DMS53 treated with DMSO at 0.1 percent for 48 hours (cell line): ENCODE results near the gene MRE11.

Experiments
- DNase-seq: peaks from one replicate; lab custom pipeline; 2025; ENCODE audit not compliant: unreplicated experiment; lab: John Stamatoyannopoulos, UW

MRE11 gene

DNA sequence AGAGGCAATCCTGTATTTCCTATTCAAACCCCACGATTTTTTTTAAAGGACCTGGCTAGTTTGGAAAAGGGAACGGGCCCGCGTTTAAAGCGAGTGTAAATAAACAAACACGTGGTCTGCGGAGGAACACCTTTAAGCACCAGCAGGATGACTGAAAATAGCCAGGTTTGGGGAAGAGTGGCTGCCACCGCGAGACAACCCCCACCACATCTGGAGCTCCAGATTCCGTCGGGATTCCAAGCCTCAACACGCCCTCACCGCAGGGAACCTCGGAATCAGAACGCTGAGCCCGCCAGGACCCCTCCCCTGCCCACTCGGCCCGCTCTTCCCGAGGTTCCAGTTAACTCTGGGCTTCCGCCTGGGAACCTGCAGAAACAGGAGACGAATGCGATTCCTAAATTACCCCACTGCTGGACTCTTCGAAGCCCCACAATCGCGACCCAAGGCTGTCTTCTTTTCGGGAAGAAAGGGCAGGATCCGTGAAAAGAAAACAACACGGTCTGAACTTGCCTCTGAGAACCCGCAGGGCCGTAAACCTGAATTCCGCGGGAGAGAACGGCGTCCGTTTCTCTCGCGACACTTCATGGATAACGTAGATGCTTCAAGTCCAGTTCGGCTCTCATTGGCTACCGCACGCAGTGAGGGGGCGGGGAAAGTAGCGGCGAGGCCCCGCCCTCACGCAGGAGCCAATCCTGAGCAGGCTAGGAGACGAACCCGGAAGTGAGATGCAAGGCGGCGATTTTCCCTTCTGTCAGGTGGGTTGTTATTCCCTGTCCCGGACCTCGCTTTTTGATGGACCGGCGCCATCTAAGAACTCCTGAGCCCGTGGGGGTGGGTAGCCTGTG is at the start of gene MRE11, which contains the start of gene ANKRD49:
TSS of gene MRE11 (minus strand) at position 564 of the 845 bp plus-strand sequence. CDS start 1,043 bp downstream, outside the sequence.
TSS of gene ANKRD49 (plus strand) at position 704 of the 845 bp plus-strand sequence. CDS start 2,710 bp downstream, outside the sequence.
- peak; percentile 98 for DNase-seq

DNA sequence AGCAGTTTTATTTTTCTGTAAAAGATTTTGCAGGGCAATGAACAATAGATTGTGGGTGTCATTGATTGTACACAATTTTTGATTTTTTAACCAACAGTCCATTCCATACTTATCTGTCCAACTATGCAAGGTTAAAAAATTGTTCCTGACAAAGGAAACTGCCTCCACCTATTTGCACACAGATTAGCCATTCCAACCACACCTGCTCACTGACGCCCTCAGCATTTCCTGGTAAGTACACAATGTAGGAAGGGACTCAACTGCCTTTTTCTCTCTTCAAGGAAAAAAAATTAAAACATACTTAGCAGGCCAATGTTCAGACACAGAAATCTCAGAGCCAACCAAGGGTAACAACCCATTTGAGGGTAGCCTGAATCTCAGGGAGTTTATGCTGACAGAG is 45.8 kb upstream of the MRE11 start:
- DNase-seq, result peak; percentile 86

GRCh38 chr11:94537031-94537600 is 43.5 kb upstream of the MRE11 start:
- DNase-seq, result peak; percentile 39

GRCh38 chr11:94536386-94536785 is 42.7 kb upstream of the MRE11 start:
- DNase-seq, result no peak

DNA sequence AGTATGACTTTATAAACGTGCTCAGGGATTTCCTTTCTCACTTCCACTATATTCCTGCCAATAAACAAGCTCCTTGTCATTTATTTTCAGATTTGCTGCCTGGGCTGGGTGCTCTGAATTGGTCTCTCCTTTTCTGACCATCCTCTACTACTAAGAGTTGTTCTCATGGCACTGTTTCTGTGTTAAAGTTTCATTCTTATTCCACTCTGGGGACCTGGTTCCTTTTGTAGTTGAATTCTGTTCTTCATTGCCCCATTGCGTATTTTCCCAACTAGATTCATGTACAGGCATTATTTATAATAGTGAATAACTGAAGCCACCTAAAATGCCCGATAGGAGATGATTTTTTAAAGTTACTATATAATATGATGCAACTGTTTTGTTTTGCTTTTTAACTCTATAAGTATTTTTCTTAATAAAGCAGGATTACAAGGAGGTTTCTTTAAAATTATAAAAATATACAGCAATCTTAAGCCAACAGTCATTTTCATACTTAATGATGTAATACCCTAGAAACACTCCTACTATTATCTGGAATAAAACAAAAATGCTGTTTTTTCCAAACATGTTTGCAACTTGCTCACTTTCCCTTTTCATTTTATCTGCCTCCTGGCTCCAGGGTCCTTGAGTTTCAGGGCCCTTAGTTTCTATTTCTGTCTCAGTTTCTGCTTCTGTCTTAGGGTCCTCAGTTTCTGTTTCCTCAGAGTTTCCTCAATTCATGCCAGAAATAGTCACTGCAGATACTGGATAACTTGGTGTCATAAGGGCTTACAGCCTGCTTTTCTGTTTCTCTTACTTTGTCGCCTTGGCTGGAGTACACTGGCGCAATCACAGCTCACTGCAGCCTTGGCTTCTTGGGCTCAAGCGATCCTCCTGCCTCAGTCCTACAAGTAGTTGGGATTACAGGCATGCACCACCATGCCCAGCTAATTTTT is 40.3 kb upstream of the MRE11 start:
- DNase-seq, result no peak

- DNase-seq, result no peak
Observed at GRCh38 chr11:94533206-94533605, 39.6 kb upstream of the MRE11 start.

DNA sequence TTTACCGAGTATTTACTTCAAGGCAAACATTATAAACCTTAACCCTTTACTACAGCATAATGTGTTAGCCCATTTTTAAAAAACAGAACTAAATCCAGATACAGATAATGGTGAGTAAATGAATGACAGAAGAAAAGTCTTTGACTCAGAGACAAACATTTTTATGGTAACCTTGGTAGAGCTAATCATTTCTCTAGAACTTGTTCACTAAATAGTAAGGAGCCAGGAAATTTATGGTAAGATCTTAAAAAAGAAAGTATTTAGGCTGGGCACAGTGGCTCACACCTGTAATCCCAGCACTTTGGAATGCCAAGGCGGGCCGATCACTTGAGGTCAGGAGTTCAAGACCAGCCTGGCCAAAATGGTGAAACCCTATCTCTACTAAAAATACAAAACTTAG is 38.6 kb upstream of the MRE11 start:
- DNase-seq, result no peak

DNA sequence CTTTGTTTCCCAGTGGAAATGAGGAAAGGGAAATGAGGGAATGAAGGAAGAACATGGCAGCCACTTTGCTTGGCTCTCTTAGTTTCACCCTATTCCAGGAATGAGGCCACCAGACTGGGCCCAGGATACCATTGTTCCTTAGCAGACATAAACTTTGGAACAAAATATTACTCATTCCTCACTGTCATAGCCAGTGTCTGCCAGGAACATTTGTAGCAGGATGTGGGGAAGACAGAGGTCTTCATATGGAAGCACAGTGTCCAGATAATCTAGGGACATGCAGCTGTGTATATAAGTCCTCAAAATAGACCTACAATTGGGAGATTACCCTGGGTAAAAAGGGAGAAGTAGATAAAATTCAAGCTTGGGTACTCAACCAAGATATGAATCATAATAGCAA is 34.9 kb upstream of the MRE11 start:
- no peak for DNase-seq

- no peak for DNase-seq
Observed at GRCh38 chr11:94526645-94527438, 33.2 kb upstream of the MRE11 start.

DNA sequence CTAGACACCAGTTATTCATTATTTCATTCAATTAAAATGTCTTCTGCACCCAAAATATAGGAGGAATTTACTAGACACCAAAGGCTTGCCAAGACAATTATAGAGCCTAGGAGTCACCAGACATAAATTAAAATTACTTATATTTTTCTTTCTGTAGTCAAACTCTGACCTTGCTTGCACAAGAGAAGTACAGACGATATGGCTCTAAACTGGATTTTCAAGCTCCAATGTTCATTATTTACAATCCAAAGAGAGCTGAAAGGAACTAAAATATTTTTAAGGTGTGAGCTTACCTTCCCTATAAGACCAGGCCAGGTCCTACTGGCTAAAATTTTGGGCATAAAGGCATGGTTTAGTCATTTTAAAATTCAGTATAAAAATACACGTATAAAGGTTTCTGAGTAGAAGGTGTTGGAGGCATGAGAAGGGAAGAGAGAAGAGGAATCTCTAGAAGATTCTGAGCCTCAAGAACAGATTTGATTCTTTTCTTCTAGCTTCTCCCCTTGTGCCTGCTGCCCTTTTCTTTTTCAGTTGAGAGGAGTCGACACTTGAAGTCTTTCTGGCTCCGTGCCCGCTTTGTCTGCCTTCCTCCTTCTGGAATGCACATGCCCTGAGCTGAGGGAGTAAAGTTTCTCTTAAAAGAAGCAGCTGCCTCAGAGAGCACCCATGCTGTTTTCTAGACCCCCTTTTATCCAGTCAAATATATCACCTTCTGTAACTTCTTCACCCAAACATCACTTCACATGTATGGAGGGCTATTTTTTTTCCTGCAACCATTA is 32.1 kb upstream of the MRE11 start:
- DNase-seq, result no peak

DNA sequence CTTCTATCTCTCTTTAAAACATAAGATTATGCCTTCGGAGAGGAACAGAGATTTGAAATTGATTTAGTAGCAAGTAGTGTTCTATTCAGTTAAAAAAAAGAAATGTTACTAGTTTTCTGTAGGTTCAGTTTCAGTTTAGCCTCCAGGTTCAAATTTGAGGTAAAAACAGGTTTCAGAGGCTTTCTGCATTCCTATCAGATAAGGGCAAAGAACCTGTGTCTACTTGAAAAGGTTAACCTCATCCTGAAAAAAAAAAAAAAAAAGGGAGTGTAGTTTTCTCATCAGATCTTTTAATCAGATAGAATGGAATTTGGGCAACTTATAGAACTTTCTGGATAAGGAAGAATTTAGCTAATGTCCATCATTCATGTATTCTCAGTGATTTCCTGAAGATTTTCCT is 30.7 kb upstream of the MRE11 start:
- no peak for DNase-seq

DNA sequence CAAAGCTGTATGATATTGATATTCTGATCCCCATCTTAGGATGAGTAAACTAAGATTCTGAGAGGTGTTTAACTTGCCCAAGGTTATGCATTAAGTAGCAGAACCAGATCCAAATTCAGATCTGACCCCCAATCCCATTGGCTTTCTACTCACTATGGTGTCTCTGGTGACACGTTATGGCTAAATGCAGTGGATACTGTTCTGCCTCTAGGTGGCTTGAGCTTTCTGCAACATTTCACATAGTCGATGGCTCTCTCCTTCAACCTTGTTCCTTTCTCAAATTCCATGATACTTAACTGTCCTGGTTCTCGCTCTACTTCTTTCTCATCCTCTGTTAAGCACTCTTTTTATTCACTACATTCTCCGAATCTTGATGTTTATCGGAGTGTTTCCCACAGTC is 28.0 kb upstream of the MRE11 start:
- peak; percentile 11 for DNase-seq

DNA sequence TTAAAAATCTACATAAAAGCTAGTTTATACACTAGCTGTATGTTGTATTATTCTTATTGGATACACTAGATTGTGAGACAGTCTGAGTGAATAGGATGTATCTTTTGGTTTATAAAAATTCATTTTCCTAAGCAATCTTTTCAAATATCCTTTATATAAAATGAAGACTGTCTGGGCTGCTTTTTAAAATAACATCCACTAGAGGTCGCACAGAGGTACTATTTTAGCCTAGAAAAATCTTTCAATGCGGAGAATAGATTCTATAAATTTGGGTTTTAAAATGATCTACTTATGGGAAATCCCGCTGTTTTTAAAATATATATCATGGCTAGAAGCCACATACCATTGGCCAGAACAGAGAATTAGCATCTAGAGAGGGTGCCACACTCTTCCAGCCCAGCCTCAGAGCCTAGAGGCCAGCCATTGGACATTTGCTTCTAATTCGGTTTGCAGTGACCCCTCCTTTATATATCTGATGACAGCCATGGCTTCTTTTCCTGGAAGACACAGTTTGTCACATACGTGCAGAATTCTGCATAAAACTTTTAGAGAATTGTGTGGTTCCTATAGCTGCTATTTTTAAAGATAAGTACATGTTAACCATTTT is 25.9 kb upstream of the MRE11 start:
- peak; percentile 45 for DNase-seq

DNA sequence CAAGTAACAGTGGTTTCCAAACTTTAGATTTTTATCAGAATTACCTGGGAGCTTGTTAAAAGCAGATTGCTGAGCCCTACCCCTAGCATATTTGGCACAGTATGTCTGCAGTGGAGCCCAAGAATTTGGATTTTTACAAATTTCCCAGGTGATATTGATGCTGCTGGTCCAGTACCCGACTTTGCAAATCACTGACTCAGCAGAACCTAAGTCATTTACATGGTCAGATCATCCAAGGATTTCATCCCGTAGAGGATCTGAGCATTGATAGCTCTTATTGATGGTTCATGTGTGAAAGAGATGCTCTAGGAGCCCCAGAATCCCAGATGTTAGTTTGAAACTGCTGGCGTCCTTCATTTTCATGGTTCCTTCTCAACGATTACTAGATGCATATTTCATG is 24.7 kb upstream of the MRE11 start:
- no peak for DNase-seq

GRCh38 chr11:94516725-94517124 is 23.1 kb upstream of the MRE11 start:
- DNase-seq, result no peak

DNA sequence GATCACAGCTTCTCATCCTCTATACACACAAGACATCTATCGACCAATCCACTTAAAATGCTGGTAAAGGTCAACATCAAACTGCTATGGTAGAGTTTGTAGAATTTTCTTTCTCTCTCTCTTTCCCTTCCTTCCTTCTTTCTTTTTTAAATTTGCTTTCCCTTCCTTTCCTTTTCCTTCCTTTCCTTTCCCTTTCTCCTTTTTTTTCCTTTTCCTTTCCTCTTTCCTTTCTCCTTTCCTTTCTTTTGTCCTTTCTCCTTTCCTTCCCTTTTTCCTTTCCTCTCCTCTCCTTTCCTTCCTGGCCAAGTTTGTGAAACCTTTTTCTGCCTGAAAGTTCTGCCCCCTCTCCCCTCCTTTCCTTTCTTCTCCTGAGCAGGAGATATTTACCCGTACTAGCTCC is 21.8 kb upstream of the MRE11 start:
- DNase-seq, result no peak

- DNase-seq, result no peak
Observed at GRCh38 chr11:94513091-94513490, 19.4 kb upstream of the MRE11 start.

- DNase-seq, result peak; percentile 58
Observed at GRCh38 chr11:94511932-94512781, 18.5 kb upstream of the MRE11 start, which contains the start of gene C11orf97. C11orf97 (plus strand) TSS chr11:94512461; CDS start chr11:94512529, 68 bp downstream.
